HepG2 (cell line): ENCODE data around the gene TEF. TPM values are rescaled to one million over a fixed set of nuclear protein-coding genes. Genes with fewer than 3 reads are reported as not detected.

Source experiments
- ADNP ChIP-seq: sonication (generic); formaldehyde crosslinking; IDR thresholded peaks from 2 replicates; pipeline ENCODE4 v1.4.0; 2020; ENCODE audit warnings: missing genetic modification reagents
- AHDC1 ChIP-seq: sonication (generic); formaldehyde crosslinking; IDR thresholded peaks from 2 replicates; pipeline ENCODE4 v1.5.1; 2020; ENCODE audit warnings: mild to moderate bottlenecking, missing genetic modification reagents, borderline replicate concordance
- GZF1 ChIP-seq: sonication (generic); formaldehyde crosslinking; IDR thresholded peaks from 2 replicates; pipeline ENCODE4 v1.5.1; 2020; ENCODE audit warnings: mild to moderate bottlenecking, missing genetic modification reagents
- MIER2 ChIP-seq: IDR thresholded peaks from 2 replicates; pipeline ENCODE4 v1.6.1; 2016; ENCODE audit warnings: missing biosample characterization, missing genetic modification reagents
- MIER3 ChIP-seq: IDR thresholded peaks from 2 replicates; pipeline ENCODE4 v1.6.1; 2016; ENCODE audit warnings: missing compliant biosample characterization, borderline replicate concordance
- SALL2 ChIP-seq: sonication (generic); formaldehyde crosslinking; IDR thresholded peaks from 2 replicates; pipeline ENCODE4 v1.8.1; 2023; ENCODE audit warnings: mild to moderate bottlenecking, missing genetic modification reagents, inconsistent platforms
- SP1 ChIP-seq, 2 experiments: fragments of 450-650 bp in 1 of 2; sonication (generic) in 1 of 2; formaldehyde crosslinking in 1 of 2; IDR thresholded peaks; 2 replicates each; pipeline versions ENCODE4 v1.4.0 to v1.6.1; 2016 to 2020; ENCODE audit warnings: missing genetic modification reagents in 1 of 2
- TRAFD1 ChIP-seq: sonication (generic); formaldehyde crosslinking; IDR thresholded peaks from 2 replicates; pipeline ENCODE4 v1.5.1; 2020; ENCODE audit warnings: missing genetic modification reagents, mild to moderate bottlenecking, borderline replicate concordance
- ZBTB20 ChIP-seq: sonication (generic); formaldehyde crosslinking; IDR thresholded peaks from 2 replicates; pipeline ENCODE4 v1.8.1; 2023; ENCODE audit warnings: missing genetic modification reagents, low read depth, mild to moderate bottlenecking, borderline replicate concordance
- ZNF619 ChIP-seq: sonication (generic); formaldehyde crosslinking; IDR thresholded peaks from 2 replicates; pipeline ENCODE4 v1.4.0; 2020; ENCODE audit warnings: mild to moderate bottlenecking, missing genetic modification reagents
- ZNF883 ChIP-seq: sonication (generic); formaldehyde crosslinking; IDR thresholded peaks from 2 replicates; pipeline ENCODE4 v1.5.1; 2020; ENCODE audit warnings: mild to moderate bottlenecking, missing genetic modification reagents; ENCODE audit errors: not compliant biosample characterization
- polyA plus RNA-seq, 8 experiments: library from polyadenylated mRNA; depleted of rRNA in 3 of 8; stranded (reverse) in 7 of 8; unstranded in 1 of 8; fragments of >200 nt; fragmentation: Illumina TruSeq in 4 of 8; extraction: Trizol in 4 of 8; gene quantifications; 2 replicates each; pipeline versions ENCODE4 v1.2.1 to v1.2.3, GENCODE V29; 2011 to 2016; ENCODE audit warnings: low read depth in 4 of 8, missing spikeins in 1 of 8, mixed read lengths in 1 of 8; ENCODE audit not compliant: insufficient read depth in 1 of 8
- total RNA-seq, 5 experiments: library from RNA; depleted of rRNA; stranded (reverse); fragments of >200 nt; fragmentation: Illumina TruSeq; extraction: Trizol; gene quantifications; 2 replicates each; pipeline ENCODE4 v1.2.3, GENCODE V29; 2016; ENCODE audit warnings: low read depth in 1 of 5
- TF ChIP-seq, protein P1 (sequence below): sonication (generic); formaldehyde crosslinking; IDR thresholded peaks from 2 replicates; pipeline ENCODE4 v1.4.0; 2020; ENCODE audit warnings: missing genetic modification reagents, low read depth, mild to moderate bottlenecking, borderline replicate concordance
- TF ChIP-seq, protein P2 (sequence below): sonication (generic); formaldehyde crosslinking; IDR thresholded peaks from 2 replicates; pipeline ENCODE4 v1.4.0; 2020; ENCODE audit warnings: mild to moderate bottlenecking, low read depth, missing genetic modification reagents
- TF ChIP-seq, protein P3 (sequence below): sonication (generic); formaldehyde crosslinking; IDR thresholded peaks from 2 replicates; pipeline ENCODE4 v1.9.0; 2021; ENCODE audit warnings: missing genetic modification reagents, mild to moderate bottlenecking, borderline replicate concordance

The TEF gene
- total and polyA plus RNA-seq, 2 of the 13 experiments (the other 11 are each of a cell fraction or from before 2014, with no cell fraction given) = 7.6 to 11.2 TPM

- no peak for TF ChIP-seq AHDC1
- TF ChIP-seq, protein P1, sequence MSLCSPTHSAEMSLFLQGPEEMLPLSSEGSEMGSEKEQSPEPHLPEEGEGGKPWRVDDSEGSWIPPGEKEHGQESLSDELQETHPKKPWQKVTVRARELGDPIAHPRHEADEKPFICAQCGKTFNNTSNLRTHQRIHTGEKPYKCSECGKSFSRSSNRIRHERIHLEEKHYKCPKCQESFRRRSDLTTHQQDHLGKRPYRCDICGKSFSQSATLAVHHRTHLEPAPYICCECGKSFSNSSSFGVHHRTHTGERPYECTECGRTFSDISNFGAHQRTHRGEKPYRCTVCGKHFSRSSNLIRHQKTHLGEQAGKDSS (CRISPR knock-in tag) = no peak
- 0 out of 2 replicates have a peak, but pooled peaks have one; percentile 22 for TF ChIP-seq ZBTB20 (CRISPR knock-in tag)
- TF ChIP-seq ZNF619 = no peak
- TF ChIP-seq ZNF883 (CRISPR knock-in tag) = no peak
- TF ChIP-seq, protein P2, sequence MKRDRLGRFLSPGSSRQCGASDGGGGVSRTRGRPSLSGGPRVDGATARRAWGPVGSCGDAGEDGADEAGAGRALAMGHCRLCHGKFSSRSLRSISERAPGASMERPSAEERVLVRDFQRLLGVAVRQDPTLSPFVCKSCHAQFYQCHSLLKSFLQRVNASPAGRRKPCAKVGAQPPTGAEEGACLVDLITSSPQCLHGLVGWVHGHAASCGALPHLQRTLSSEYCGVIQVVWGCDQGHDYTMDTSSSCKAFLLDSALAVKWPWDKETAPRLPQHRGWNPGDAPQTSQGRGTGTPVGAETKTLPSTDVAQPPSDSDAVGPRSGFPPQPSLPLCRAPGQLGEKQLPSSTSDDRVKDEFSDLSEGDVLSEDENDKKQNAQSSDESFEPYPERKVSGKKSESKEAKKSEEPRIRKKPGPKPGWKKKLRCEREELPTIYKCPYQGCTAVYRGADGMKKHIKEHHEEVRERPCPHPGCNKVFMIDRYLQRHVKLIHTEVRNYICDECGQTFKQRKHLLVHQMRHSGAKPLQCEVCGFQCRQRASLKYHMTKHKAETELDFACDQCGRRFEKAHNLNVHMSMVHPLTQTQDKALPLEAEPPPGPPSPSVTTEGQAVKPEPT = no peak
- TF ChIP-seq MIER3 (CRISPR knock-in tag) = peak; percentile 92
- no peak for TF ChIP-seq MIER2
- TF ChIP-seq, protein P3, sequence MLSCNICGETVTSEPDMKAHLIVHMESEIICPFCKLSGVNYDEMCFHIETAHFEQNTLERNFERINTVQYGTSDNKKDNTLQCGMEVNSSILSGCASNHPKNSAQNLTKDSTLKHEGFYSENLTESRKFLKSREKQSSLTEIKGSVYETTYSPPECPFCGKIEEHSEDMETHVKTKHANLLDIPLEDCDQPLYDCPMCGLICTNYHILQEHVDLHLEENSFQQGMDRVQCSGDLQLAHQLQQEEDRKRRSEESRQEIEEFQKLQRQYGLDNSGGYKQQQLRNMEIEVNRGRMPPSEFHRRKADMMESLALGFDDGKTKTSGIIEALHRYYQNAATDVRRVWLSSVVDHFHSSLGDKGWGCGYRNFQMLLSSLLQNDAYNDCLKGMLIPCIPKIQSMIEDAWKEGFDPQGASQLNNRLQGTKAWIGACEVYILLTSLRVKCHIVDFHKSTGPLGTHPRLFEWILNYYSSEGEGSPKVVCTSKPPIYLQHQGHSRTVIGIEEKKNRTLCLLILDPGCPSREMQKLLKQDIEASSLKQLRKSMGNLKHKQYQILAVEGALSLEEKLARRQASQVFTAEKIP (CRISPR knock-in tag) = no peak
- 0 out of 2 replicates have a peak, but pooled peaks have one; percentile 39 for TF ChIP-seq SALL2 (CRISPR knock-in tag)
- no peak for TF ChIP-seq ADNP (CRISPR knock-in tag)
- peak; percentile 36; the same call in 1 of the 2 replicates for TF ChIP-seq TRAFD1 (CRISPR knock-in tag)
- TF ChIP-seq SP1 (IDR thresholded peaks at IDR 0.05) = no peak
- TF ChIP-seq SP1 (CRISPR knock-in tag; IDR thresholded peaks at IDR 0.05) = peak; percentile 89
- no peak for TF ChIP-seq GZF1 (CRISPR knock-in tag)
Observed at GRCh38 chr22:41448189-41448808, 66.6 kb downstream of the TEF start (continued).
